KMS-11 (cell line): ENCODE results near the gene BHLHA15.

Source experiments
- H2AFZ ChIP-seq: fragments of 200-600 bp; sonication (generic); 2 replicates; pipeline ENCODE4 v1.6.1; 2016; ENCODE audit warnings: antibody characterized with exemption, mixed run types, low read depth
- H3K27ac ChIP-seq: fragments of 200-600 bp; sonication (generic); 2 replicates; pipeline ENCODE4 v1.6.1; 2016; ENCODE audit warnings: mild to moderate bottlenecking, mixed run types
- H3K27me3 ChIP-seq: fragments of 200-600 bp; sonication (generic); 2 replicates; pipeline ENCODE4 v1.6.1; 2017; ENCODE audit warnings: mild to moderate bottlenecking, low read depth, mixed run types, moderate library complexity; ENCODE audit not compliant: insufficient read depth
- H3K36me3 ChIP-seq: fragments of 200-600 bp; sonication (generic); 2 replicates; pipeline ENCODE4 v1.6.1; 2017; ENCODE audit warnings: mild to moderate bottlenecking, mixed run types; ENCODE audit not compliant: insufficient read depth
- H3K4me1 ChIP-seq: fragments of 200-600 bp; sonication (generic); 2 replicates; pipeline ENCODE4 v1.6.1; 2016; ENCODE audit warnings: mild to moderate bottlenecking, low read depth, mixed run types; ENCODE audit not compliant: poor library complexity, severe bottlenecking
- H3K4me2 ChIP-seq: fragments of 200-600 bp; sonication (generic); 2 replicates; pipeline ENCODE4 v1.7.0; 2016; ENCODE audit warnings: mild to moderate bottlenecking, mixed run types
- H3K4me3 ChIP-seq: fragments of 200-600 bp; sonication (generic); IDR thresholded peaks from 2 replicates; pipeline ENCODE4 v1.6.1; 2017; ENCODE audit warnings: low read depth, low read length, mixed read lengths; ENCODE audit not compliant: insufficient read depth
- H3K79me2 ChIP-seq: fragments of 200-600 bp; sonication (generic); 2 replicates; pipeline ENCODE4 v1.6.1; 2016; ENCODE audit warnings: low read depth, mixed run types; ENCODE audit not compliant: insufficient read depth
- H3K9ac ChIP-seq: fragments of 200-600 bp; sonication (generic); 2 replicates; pipeline ENCODE4 v1.6.1; 2016; ENCODE audit warnings: mild to moderate bottlenecking, mixed run types
- H4K20me1 ChIP-seq: fragments of 200-600 bp; sonication (generic); 2 replicates; pipeline ENCODE4 v1.6.1; 2016; ENCODE audit warnings: mild to moderate bottlenecking, mixed run types; ENCODE audit not compliant: insufficient read depth
- TF ChIP-seq, protein P1 (sequence below): fragments of 200-600 bp; sonication (generic); conservative IDR thresholded peaks from 2 replicates; pipeline ENCODE4 v1.6.1; 2017; ENCODE audit warnings: low read depth, mild to moderate bottlenecking, antibody characterized with exemption, low read length, moderate library complexity, mixed read lengths

The BHLHA15 gene

GRCh38 chr7:98251601-98252424, 40.6 kb downstream of the BHLHA15 start, which contains the start of gene TECPR1:
Gene TECPR1, minus strand, starts transcription at chr7:98252232. Its CDS starts 6,086 bp downstream, at chr7:98246146.
- TF ChIP-seq, protein P1, sequence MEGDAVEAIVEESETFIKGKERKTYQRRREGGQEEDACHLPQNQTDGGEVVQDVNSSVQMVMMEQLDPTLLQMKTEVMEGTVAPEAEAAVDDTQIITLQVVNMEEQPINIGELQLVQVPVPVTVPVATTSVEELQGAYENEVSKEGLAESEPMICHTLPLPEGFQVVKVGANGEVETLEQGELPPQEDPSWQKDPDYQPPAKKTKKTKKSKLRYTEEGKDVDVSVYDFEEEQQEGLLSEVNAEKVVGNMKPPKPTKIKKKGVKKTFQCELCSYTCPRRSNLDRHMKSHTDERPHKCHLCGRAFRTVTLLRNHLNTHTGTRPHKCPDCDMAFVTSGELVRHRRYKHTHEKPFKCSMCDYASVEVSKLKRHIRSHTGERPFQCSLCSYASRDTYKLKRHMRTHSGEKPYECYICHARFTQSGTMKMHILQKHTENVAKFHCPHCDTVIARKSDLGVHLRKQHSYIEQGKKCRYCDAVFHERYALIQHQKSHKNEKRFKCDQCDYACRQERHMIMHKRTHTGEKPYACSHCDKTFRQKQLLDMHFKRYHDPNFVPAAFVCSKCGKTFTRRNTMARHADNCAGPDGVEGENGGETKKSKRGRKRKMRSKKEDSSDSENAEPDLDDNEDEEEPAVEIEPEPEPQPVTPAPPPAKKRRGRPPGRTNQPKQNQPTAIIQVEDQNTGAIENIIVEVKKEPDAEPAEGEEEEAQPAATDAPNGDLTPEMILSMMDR: no peak
- no peak within 1 kb of the TSS for H3K4me3 ChIP-seq
- H2AFZ ChIP-seq: peak within 1 kb of the TSS; percentile 93
- H3K36me3 ChIP-seq: no peaks in the 10 kb centered on the region
- H3K9ac ChIP-seq: peak within 1 kb of the TSS; percentile 37; the same call in 1 of the 2 replicates
- no peaks in the 10 kb centered on the region for H3K27me3 ChIP-seq
- peaks cover 14% of the 10 kb centered on the region; the same call in 1 of the 2 replicates for H3K79me2 ChIP-seq
- peak within 1 kb of the TSS; percentile 52 for H3K27ac ChIP-seq
- peaks cover 22% of the 10 kb centered on the region for H3K4me1 ChIP-seq
- peak within 1 kb of the TSS; percentile 97 for H3K4me2 ChIP-seq
- no peaks in the 10 kb centered on the region for H4K20me1 ChIP-seq

DNA sequence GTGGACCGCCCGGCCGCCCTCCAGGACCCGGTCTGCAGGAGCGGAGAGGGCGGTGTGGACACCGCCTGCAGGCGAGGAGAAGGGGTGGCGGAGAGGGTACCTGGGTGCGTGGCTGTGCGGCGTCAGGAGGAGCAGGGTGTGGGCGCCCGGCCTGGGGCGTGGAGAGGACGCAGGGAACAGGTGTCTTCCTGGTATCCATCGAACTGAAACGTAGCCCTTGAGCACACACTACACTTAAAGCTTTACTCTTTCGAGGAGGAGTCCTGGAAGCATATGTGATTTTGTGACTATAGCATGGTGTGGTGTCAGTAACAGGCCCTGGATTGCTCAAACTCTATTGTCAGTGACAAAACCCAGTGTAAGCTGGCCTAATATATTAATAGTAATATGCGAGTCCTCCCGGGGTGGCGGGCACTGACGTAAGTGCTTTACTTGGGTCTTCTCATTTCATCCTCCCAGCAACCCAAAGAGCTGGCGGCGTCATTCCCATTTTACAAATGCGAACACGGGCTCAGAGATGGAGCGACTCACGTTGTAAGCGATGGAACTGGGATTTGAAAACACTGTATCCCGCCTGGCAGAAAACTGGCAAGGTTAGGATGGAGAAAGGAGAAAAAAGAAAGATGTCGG, 41.3 kb downstream of the BHLHA15 start:
- Histone ChIP-seq H3K4me1 (peaks cover 22% of the 10 kb centered on the region), H3K4me3 (no peak overlapping the region), H2AFZ (peak overlapping the region; percentile 93), H3K9ac (peak overlapping the region; percentile 37; the same call in 1 of the 2 replicates), H3K79me2 (peaks cover 14% of the 10 kb centered on the region; the same call in 1 of the 2 replicates), H3K27ac (0 out of 2 replicates have a peak overlapping the region, but pooled peaks have one; percentile 25), H4K20me1 (no peaks in the 10 kb centered on the region), H3K36me3 (no peaks in the 10 kb centered on the region), H3K4me2 (peak overlapping the region; percentile 97), H3K27me3 (no peaks in the 10 kb centered on the region)
- TF ChIP-seq, protein P1: no peak

- H3K36me3 ChIP-seq: no peaks in the 10 kb centered on the region
- H4K20me1 ChIP-seq: no peaks in the 10 kb centered on the region
- TF ChIP-seq, protein P1: no peak
- H3K4me3 ChIP-seq: no peak overlapping the region
- no peak overlapping the region for H3K27ac ChIP-seq
- peaks cover 22% of the 10 kb centered on the region for H3K4me1 ChIP-seq
- H3K4me2 ChIP-seq: no peak overlapping the region
- H2AFZ ChIP-seq: no peak overlapping the region
- H3K9ac ChIP-seq: no peak overlapping the region
- H3K79me2 ChIP-seq: peaks cover 14% of the 10 kb centered on the region; the same call in 1 of the 2 replicates
- no peaks in the 10 kb centered on the region for H3K27me3 ChIP-seq
Observed at GRCh38 chr7:98254516-98254915, 43.3 kb downstream of the BHLHA15 start.

DNA sequence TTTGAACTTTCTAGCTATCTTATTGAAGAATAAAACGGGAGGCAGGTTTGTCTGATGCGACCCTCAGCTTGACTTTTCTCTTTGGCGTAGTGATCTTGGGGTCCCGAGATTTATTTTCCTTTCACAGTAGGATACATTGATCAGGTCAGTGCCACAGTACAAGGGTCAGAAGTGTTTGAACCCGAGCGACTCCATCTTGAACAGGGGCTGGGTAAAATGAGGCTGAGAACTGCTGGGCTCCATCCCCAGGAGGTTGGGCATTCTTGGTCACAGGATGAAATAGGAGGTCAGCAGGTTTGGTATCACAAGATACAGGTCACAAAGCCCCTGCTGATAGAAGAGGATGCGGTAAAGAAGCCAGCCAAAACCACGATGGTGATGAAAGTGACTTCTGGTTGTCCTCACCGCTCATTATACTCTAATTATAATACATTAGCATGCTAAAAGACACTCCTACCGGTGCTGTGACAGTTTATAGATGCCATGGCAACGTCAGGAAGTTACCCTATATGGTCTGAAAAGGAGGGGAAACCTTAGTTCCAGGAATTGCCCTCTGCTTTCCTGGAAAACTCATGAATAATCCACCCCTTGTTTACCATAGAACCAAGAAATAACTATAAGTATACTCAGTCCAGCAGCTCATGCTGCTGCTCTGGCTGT, 43.8 kb downstream of the BHLHA15 start:
- no peaks in the 10 kb centered on the region for H3K36me3 ChIP-seq
- no peak overlapping the region for H3K9ac ChIP-seq
- no peaks in the 10 kb centered on the region for H4K20me1 ChIP-seq
- H3K79me2 ChIP-seq: peaks cover 14% of the 10 kb centered on the region; the same call in 1 of the 2 replicates
- no peak overlapping the region for H3K27ac ChIP-seq
- H2AFZ ChIP-seq: no peak overlapping the region
- TF ChIP-seq, protein P1: no peak
- H3K4me2 ChIP-seq: no peak overlapping the region
- no peaks in the 10 kb centered on the region for H3K27me3 ChIP-seq
- peaks cover 19% of the 10 kb centered on the region for H3K4me1 ChIP-seq
- H3K4me3 ChIP-seq: no peak overlapping the region
